Activated CD4-positive, alpha-beta memory T cell treated with anti-CD3 and anti-CD28 coated beads for 36 hours (primary cell): ENCODE results near the gene MAST2. TPM values are rescaled to one million over a fixed set of nuclear protein-coding genes. Genes with fewer than 3 reads are reported as not detected.

ENCODE experiments used
- CTCF ChIA-PET: fragments of 350-600 bp; sonication (Branson Sonifier 250); formaldehyde crosslinking; loops from one replicate; lab custom pipeline; 2021; ENCODE audit warnings: antibody characterized with exemption, inconsistent platforms; lab: Charles Lee
- POLR2A ChIA-PET: fragments of 350-600 bp; sonication (Branson Sonifier 250); formaldehyde crosslinking; loops from one replicate; lab custom pipeline; 2021; ENCODE audit warnings: antibody characterized with exemption; lab: Charles Lee
- DNase-seq: peaks from one replicate; pipeline ENCODE4 v3.0.0-alpha.2; 2020
- H3K27ac Mint-ChIP-seq: one replicate; pipeline ENCODE4 v1.8.0; 2021; ENCODE audit warnings: mixed read lengths
- H3K27me3 Mint-ChIP-seq: one replicate; pipeline ENCODE4 v1.8.0; 2021; ENCODE audit warnings: mixed read lengths
- H3K36me3 Mint-ChIP-seq: one replicate; pipeline ENCODE4 v1.8.0; 2021; ENCODE audit warnings: mixed read lengths
- H3K4me1 Mint-ChIP-seq: one replicate; pipeline ENCODE4 v1.8.0; 2021; ENCODE audit warnings: low read depth, mixed read lengths
- H3K4me3 Mint-ChIP-seq: one replicate; pipeline ENCODE4 v1.8.0; 2021; ENCODE audit warnings: mild to moderate bottlenecking, mixed read lengths
- H3K9me3 Mint-ChIP-seq: one replicate; pipeline ENCODE4 v1.8.0; 2021; ENCODE audit warnings: mixed read lengths
- intact Hi-C: fragments of 100-400 bp; cut with micrococcal nuclease; formaldehyde crosslinking; loops from one replicate; pipeline ENCODE4 v1.15.1; 2023
- total RNA-seq, 2 experiments: library from RNA; stranded (reverse); gene quantifications; one replicate each; pipeline ENCODE4 v1.2.3, GENCODE V29; 2021

The MAST2 gene
- total RNA-seq, 2 experiments from 2014 or later = 25.1 to 26.6 TPM

- H3K9me3 Mint-ChIP-seq = no peaks in the 10 kb centered on the region
- POLR2A ChIA-PET = no interaction called here
Measured at GRCh38 chr1:45884700-45885099, 81.3 kb downstream of the MAST2 start.

GRCh38 chr1:45886229-45886628 is 82.8 kb downstream of the MAST2 start:
- CTCF ChIA-PET = interaction anchor here (0.5 kb wide), 1 partner anchor 10 kb away, joined by 3 read pairs; no protein-coding TSS in a partner anchor
- H3K27ac Mint-ChIP-seq = no peak overlapping the region
- intact Hi-C loops = no loop called here
- peaks cover 20% of the 10 kb centered on the region for H3K4me1 Mint-ChIP-seq
- H3K9me3 Mint-ChIP-seq = no peaks in the 10 kb centered on the region
- no peak for DNase-seq
- no peaks in the 10 kb centered on the region for H3K27me3 Mint-ChIP-seq
- no peak overlapping the region for H3K4me3 Mint-ChIP-seq
- POLR2A ChIA-PET = interaction anchor here (1.1 kb wide), 1 partner anchor 24 kb away, joined by 3 read pairs; no protein-coding TSS in a partner anchor
- peaks cover 5% of the 10 kb centered on the region for H3K36me3 Mint-ChIP-seq

More at GRCh38 chr1:45884700-45885099, 81.3 kb downstream of the MAST2 start:
- CTCF ChIA-PET = no interaction called here
- Mint-ChIP-seq H3K27ac (no peak overlapping the region), H3K4me3 (no peak overlapping the region), H3K36me3 (no peaks in the 10 kb centered on the region), H3K4me1 (peaks cover 20% of the 10 kb centered on the region), H3K27me3 (no peaks in the 10 kb centered on the region)
- intact Hi-C loops = no loop called here
- no peak for DNase-seq

- CTCF ChIA-PET = interaction anchor here (0.6 kb wide), 1 partner anchor 123 kb away, joined by 3 read pairs; no protein-coding TSS in a partner anchor
- Mint-ChIP-seq H3K36me3 (peaks cover 5% of the 10 kb centered on the region), H3K27me3 (no peaks in the 10 kb centered on the region), H3K4me1 (peaks cover 20% of the 10 kb centered on the region), H3K4me3 (no peak overlapping the region), H3K9me3 (no peaks in the 10 kb centered on the region), H3K27ac (peak overlapping the region; percentile 63)
- peak; percentile 32 for DNase-seq
- POLR2A ChIA-PET = interaction anchor here (1.1 kb wide), 1 partner anchor 25 kb away, joined by 3 read pairs; no protein-coding TSS in a partner anchor
- intact Hi-C loops = no loop called here
Measured at GRCh38 chr1:45887156-45887842, 83.9 kb downstream of the MAST2 start.

DNA sequence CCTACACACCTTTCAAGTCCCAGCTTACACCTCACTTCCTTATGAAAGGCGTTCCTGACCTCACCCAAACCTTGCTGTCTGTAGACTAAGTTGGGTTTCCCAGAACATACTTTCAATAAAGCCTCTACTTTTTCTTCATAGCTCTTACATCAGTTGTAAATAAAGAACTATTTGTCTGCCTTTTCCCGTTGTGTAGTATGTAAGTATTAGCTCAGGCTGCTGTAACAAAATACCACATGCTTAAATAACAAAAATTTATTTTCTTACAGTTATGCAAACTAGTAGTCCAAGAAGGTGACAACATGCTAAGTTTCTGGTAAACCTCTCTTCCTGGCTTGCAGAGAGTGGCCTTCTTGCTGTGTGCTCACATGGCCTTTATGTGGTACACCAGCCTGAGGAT is 86.7 kb downstream of the MAST2 start:
- Mint-ChIP-seq H3K27me3 (no peaks in the 10 kb centered on the region), H3K4me1 (peaks cover 20% of the 10 kb centered on the region), H3K36me3 (peaks cover 5% of the 10 kb centered on the region), H3K4me3 (no peak overlapping the region), H3K9me3 (no peaks in the 10 kb centered on the region), H3K27ac (no peak overlapping the region)
- no peak for DNase-seq
- ChIA-PET CTCF (no interaction called here), POLR2A (no interaction called here)
- intact Hi-C loops = no loop called here

DNA sequence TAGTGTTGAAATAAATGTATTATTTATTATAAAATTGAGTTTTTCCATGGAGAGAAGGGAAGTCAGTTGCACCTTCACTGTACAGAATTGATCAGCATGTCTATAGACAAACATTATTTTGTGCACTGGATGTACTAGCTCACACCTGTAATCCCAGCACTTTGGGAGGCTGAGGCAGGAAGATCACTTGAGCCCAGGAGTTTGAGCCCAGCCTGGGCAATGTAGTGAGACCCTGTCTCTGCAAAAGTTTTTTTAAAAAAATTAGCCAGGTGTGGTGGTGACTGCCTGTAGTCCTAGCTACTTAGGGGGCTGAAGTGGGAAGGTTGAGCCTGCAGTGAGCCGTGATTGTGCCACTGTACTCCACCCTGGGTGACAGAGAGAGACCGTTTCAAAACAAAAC is 87.7 kb downstream of the MAST2 start:
- POLR2A ChIA-PET = no interaction called here
- peaks cover 5% of the 10 kb centered on the region for H3K36me3 Mint-ChIP-seq
- H3K9me3 Mint-ChIP-seq = no peaks in the 10 kb centered on the region
- DNase-seq = no peak
- H3K4me1 Mint-ChIP-seq = peaks cover 20% of the 10 kb centered on the region
- no peak overlapping the region for H3K4me3 Mint-ChIP-seq
- H3K27me3 Mint-ChIP-seq = no peaks in the 10 kb centered on the region
- CTCF ChIA-PET = no interaction called here
- no peak overlapping the region for H3K27ac Mint-ChIP-seq
- intact Hi-C loops = no loop called here

DNA sequence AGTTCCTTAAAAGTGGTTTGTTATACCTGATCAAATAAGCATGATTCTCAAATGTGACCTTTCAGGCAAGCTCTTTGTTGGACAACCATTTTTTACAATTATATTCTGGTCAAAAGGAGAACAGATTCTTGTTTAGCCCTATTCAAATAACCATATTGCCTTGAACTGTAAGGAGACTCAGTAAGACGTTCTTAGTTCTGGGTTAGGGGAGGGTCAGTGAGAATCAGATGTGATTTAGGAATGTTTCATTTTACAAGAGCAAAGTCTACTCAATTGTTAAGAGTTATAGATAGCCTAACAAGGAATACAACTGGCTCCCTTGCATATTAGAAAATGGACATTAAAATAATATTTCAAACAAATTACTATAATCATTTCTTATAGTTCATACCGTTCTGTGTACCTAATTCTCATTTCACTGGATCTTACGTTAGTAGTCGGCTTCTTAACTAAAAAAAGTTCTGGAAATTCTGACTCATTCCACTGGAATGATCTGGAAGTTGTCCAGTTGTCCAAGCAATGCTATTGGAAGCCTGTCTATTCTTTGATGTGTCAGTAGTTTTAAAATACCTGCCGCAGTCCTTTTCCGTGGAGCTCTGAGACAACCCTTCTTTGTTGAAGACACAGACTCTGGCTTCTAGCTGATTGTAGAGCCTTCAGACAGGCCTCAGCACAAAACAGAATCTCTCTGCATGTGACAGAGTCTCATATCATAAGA is 88.8 kb downstream of the MAST2 start:
- DNase-seq = no peak
- ChIA-PET POLR2A (no interaction called here), CTCF (interaction anchor here (0.5 kb wide), 1 partner anchor 112 kb away, joined by 3 read pairs; no protein-coding TSS in a partner anchor)
- H3K27ac Mint-ChIP-seq = no peak overlapping the region
- no peak overlapping the region for H3K4me3 Mint-ChIP-seq
- intact Hi-C loops = no loop called here
- peaks cover 9% of the 10 kb centered on the region for H3K4me1 Mint-ChIP-seq
- H3K27me3 Mint-ChIP-seq = no peaks in the 10 kb centered on the region
- no peaks in the 10 kb centered on the region for H3K9me3 Mint-ChIP-seq
- peaks cover 5% of the 10 kb centered on the region for H3K36me3 Mint-ChIP-seq

DNA sequence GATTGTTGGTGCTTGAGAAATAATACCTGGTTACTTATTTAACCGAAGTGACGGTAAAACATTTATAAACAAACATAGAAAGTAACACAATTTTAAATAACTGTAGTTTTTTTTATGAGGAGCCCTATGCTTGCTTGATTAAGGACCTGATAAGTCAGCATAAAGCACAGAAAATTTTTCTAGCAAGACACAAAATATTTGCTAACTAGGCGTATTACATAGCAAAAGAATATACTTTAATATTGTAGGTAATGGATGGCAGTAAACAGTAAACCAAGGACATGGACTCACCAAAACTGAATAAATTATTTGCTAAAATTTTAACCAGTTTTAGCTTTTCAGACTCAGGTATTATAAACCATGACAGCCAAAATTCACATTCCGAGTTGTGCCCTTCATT is 90.9 kb downstream of the MAST2 start:
- DNase-seq = no peak
- ChIA-PET POLR2A (no interaction called here), CTCF (no interaction called here)
- Mint-ChIP-seq H3K36me3 (peaks cover 5% of the 10 kb centered on the region), H3K27ac (no peak overlapping the region), H3K4me1 (no peaks in the 10 kb centered on the region), H3K9me3 (no peaks in the 10 kb centered on the region), H3K27me3 (no peaks in the 10 kb centered on the region), H3K4me3 (no peak overlapping the region)
- intact Hi-C loops = no loop called here

GRCh38 chr1:45894921-45895320 is 91.5 kb downstream of the MAST2 start:
- no peak for DNase-seq
- Mint-ChIP-seq H3K27me3 (no peaks in the 10 kb centered on the region), H3K36me3 (peaks cover 5% of the 10 kb centered on the region), H3K9me3 (no peaks in the 10 kb centered on the region), H3K4me1 (no peaks in the 10 kb centered on the region), H3K27ac (no peak overlapping the region), H3K4me3 (no peak overlapping the region)
- intact Hi-C loops = no loop called here
- POLR2A ChIA-PET = no interaction called here
- CTCF ChIA-PET = no interaction called here

DNA sequence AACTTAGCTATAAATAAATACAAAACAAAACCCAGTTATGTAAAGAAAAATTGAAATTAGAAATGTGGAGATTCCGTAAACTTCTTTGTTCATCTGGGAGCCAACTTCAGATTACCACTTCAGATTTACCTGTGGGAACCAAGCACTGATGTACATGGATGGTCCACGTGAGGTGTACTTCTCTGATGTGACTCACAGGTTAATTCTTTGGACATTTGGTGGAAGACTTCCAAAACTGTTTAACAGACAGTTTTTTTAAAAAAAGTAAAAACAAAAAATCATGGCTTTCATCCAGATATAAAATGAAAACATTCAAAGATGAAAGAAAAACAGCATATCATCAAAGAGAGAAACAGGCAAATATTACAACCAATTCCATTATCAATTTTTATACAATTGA is 92.0 kb downstream of the MAST2 start:
- DNase-seq = no peak
- Mint-ChIP-seq H3K9me3 (no peaks in the 10 kb centered on the region), H3K27ac (no peak overlapping the region), H3K27me3 (no peaks in the 10 kb centered on the region), H3K4me3 (no peak overlapping the region), H3K4me1 (no peaks in the 10 kb centered on the region), H3K36me3 (peaks cover under 1% of the 10 kb centered on the region)
- ChIA-PET CTCF (no interaction called here), POLR2A (no interaction called here)
- intact Hi-C loops = no loop called here

GRCh38 chr1:45906883-45907282 is 103.5 kb downstream of the MAST2 start:
- Mint-ChIP-seq H3K36me3 (no peaks in the 10 kb centered on the region), H3K9me3 (peaks cover 1% of the 10 kb centered on the region), H3K27ac (no peak overlapping the region), H3K4me1 (no peaks in the 10 kb centered on the region), H3K4me3 (no peak overlapping the region), H3K27me3 (no peaks in the 10 kb centered on the region)
- POLR2A ChIA-PET = no interaction called here
- DNase-seq = no peak
- intact Hi-C loops = no loop called here
- CTCF ChIA-PET = no interaction called here

DNA sequence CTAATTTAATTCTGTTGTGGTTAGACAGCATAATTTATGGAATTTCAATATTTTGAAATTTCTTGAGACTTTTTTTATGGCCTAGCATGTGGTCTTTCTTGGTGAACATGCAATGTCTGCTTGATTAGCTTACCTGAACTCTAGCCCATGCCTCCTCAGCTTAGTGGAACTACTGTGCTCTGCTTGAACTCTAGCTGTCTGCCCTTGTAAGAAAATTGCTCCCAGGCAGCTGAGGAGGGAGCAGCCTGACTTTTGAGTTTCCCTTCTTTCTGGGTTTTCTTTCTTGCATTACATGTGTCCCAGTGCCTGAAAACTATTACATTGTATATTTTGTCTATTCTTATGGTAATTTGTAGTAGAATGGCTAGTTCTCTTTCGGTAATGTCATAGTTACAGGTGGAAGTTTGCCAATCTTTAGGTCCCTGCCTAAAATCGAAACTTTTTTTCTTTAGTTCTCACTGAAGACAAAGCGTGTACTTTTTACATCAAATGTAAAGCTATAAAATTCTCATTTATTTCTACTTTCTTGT is 105.3 kb downstream of the MAST2 start:
- H3K27me3 Mint-ChIP-seq = no peaks in the 10 kb centered on the region
- CTCF ChIA-PET = no interaction called here

DNA sequence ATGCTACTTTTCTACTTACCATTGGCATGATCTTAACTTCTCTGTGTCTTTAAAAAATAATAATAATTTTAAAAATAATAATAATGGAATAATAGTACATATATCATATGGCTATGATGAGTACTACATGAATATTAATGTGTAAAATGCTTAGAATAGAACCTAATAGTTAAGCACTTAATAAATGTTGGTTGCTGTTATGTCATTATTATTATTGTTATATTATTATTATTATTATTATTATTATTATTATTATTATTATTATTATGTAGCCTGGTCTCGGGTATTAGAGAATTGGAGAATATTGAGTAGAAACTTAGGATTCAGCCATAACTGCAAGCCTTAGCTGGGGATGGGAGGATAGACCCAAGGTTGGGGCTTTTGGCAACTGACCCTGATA is 108.2 kb downstream of the MAST2 start:
- no peak overlapping the region for H3K27ac Mint-ChIP-seq
- CTCF ChIA-PET = no interaction called here

More for the DNA sequence above, 105.3 kb downstream of the MAST2 start:
- POLR2A ChIA-PET = no interaction called here
- peaks cover 9% of the 10 kb centered on the region for H3K4me1 Mint-ChIP-seq
- DNase-seq = no peak
- no peak overlapping the region for H3K4me3 Mint-ChIP-seq
- H3K36me3 Mint-ChIP-seq = no peaks in the 10 kb centered on the region
- H3K9me3 Mint-ChIP-seq = no peaks in the 10 kb centered on the region
- no peak overlapping the region for H3K27ac Mint-ChIP-seq
- intact Hi-C loops = no loop called here

More for the DNA sequence above, 108.2 kb downstream of the MAST2 start:
- no peaks in the 10 kb centered on the region for H3K9me3 Mint-ChIP-seq
- no peaks in the 10 kb centered on the region for H3K36me3 Mint-ChIP-seq
- POLR2A ChIA-PET = no interaction called here
- H3K27me3 Mint-ChIP-seq = no peaks in the 10 kb centered on the region
- peaks cover 9% of the 10 kb centered on the region for H3K4me1 Mint-ChIP-seq
- DNase-seq = no peak
- intact Hi-C loops = no loop called here
- H3K4me3 Mint-ChIP-seq = no peak overlapping the region
